ENCODE results near the gene C2CD2. TPM values are rescaled to one million over a fixed set of nuclear protein-coding genes. Genes with fewer than 3 reads are reported as not detected.

Gene C2CD2
- polyA plus RNA-seq, 1 donor (not counting 4 experiments of a cell fraction or from before 2014, with no cell fraction given): 39.9 TPM

DNA sequence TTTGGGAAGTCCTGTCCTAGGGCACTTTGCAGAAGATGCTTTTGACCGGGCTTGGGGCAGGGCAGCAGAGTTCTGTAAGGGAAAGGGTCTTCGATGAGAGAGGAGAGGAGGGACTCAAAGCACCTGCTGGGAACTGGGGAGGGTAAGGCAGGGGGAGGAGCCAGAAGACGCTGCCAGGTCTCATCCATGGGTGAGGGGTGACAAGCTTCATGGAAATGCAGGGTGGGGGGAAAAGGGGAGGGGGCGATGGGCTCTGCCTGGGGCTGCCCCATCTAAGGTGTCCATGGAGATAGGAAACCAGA is 20.9 kb upstream of the C2CD2 start:
- Histone ChIP-seq H3K79me2 (ENCODE audit: control insufficient read depth, insufficient read depth, low read length) (no peaks in the 10 kb centered on the region), H3K9me3 (ENCODE audit: control insufficient read depth, low read depth, low read length) (peaks cover 2% of the 10 kb centered on the region), H3K4me3 (ENCODE audit: control insufficient read depth in 2 of 3, extremely low read depth in 1 of 3, insufficient read depth in 2 of 3, low read depth in 1 of 3, low read length in 3 of 3) (no peak overlapping the region), H3K9ac (ENCODE audit: control insufficient read depth, extremely low read depth, insufficient read depth, low read length) (no peak overlapping the region), H3K4me2 (ENCODE audit: control insufficient read depth, extremely low read depth, insufficient read depth, low read depth, low read length) (no peak overlapping the region), H3K36me3 (ENCODE audit: control insufficient read depth in 2 of 2, extremely low read depth in 1 of 2, insufficient read depth in 2 of 2, low read length in 2 of 2) (no peaks in the 10 kb centered on the region), H3K27me3 (ENCODE audit: control insufficient read depth, extremely low read depth, insufficient read depth, low read length) (no peaks in the 10 kb centered on the region), H2AFZ (ENCODE audit: control insufficient read depth, low read length) (no peak overlapping the region), H4K20me1 (ENCODE audit: control insufficient read depth, extremely low read depth, insufficient read depth, low read length) (no peaks in the 10 kb centered on the region), H3K27ac (ENCODE audit: control insufficient read depth, insufficient read depth, low read length) (no peak overlapping the region), H3K4me1 (ENCODE audit: control insufficient read depth, extremely low read depth, insufficient read depth, low read length) (peaks cover 19% of the 10 kb centered on the region), H3K9me1 (ENCODE audit: control insufficient read depth, extremely low read depth, insufficient read depth, low read length) (no peaks in the 10 kb centered on the region)
- no peak for TF ChIP-seq EZH2 (IDR thresholded peaks at IDR 0.05; ENCODE audit: low read length)
- TF ChIP-seq, protein P1, sequence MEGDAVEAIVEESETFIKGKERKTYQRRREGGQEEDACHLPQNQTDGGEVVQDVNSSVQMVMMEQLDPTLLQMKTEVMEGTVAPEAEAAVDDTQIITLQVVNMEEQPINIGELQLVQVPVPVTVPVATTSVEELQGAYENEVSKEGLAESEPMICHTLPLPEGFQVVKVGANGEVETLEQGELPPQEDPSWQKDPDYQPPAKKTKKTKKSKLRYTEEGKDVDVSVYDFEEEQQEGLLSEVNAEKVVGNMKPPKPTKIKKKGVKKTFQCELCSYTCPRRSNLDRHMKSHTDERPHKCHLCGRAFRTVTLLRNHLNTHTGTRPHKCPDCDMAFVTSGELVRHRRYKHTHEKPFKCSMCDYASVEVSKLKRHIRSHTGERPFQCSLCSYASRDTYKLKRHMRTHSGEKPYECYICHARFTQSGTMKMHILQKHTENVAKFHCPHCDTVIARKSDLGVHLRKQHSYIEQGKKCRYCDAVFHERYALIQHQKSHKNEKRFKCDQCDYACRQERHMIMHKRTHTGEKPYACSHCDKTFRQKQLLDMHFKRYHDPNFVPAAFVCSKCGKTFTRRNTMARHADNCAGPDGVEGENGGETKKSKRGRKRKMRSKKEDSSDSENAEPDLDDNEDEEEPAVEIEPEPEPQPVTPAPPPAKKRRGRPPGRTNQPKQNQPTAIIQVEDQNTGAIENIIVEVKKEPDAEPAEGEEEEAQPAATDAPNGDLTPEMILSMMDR (optimal IDR thresholded peaks at IDR 0.05 in 1 of 3, IDR thresholded peaks at IDR 0.05 in 1 of 3, conservative IDR thresholded peaks at IDR 0.05 in 1 of 3; ENCODE audit: extremely low read depth in 1 of 3, insufficient read depth in 2 of 3, low read length in 3 of 3): no peak
- no peak for DNase-seq (ENCODE audit: low read depth, low spot score)
- dilution Hi-C loops (cut with MboI; ENCODE audit: extremely low pct_ligation_motif_present, low sequenced_read_pairs): no loop called here
- no peak for FAIRE-seq

DNA sequence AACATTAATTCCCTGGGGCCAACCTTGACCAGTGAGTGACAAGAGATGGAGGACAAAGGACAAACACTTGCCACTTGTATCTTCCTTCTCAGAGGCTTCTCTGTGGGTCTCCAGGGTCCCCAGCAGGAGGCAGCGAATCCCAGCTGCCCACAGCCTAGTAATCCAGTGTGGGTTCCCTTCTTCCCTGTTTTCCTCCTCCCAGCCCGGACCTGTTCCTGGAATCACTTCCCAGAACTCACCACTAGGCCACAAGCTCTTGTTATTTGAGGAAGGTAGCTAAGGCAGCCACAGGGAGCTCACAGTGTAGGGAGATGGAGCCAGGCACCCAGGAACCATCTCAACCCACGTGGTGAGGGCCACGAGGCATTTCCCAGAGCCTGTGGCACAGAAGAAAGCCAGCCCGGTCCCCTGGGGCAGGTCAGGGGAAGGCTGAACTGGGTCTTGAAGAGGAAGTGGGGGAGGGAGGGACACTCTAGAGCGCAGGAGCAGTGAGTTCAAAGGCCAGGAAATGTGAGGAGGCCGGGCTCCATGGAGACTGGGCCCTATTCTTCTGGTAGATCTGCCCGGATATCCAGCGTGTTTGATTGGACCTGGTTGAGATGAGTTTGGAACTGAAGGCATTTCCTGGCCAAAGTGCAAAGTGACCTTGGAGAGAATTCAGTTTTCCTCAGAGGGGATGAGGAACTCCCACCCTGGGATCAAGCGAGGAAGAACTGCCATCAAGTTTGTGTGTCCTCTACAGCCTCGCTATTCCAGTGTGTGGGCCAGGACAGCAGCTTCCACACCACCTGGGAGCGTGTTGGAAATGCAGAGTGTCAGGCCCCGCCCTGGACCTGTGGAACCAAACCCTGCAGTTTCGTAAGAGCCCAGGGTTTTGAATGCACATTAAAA is 20.3 kb upstream of the C2CD2 start:
- no peak for DNase-seq (ENCODE audit: low read depth, low spot score)
- H3K79me2 ChIP-seq (ENCODE audit: control insufficient read depth, insufficient read depth, low read length): no peaks in the 10 kb centered on the region
- dilution Hi-C loops (cut with MboI; ENCODE audit: extremely low pct_ligation_motif_present, low sequenced_read_pairs): no loop called here
- no peaks in the 10 kb centered on the region for H3K9me1 ChIP-seq (ENCODE audit: control insufficient read depth, extremely low read depth, insufficient read depth, low read length)
- TF ChIP-seq, protein P1 (optimal IDR thresholded peaks at IDR 0.05 in 1 of 3, IDR thresholded peaks at IDR 0.05 in 1 of 3, conservative IDR thresholded peaks at IDR 0.05 in 1 of 3; ENCODE audit: extremely low read depth in 1 of 3, insufficient read depth in 2 of 3, low read length in 3 of 3): peak; percentile 23 to 37 (median 27)
- TF ChIP-seq EZH2 (IDR thresholded peaks at IDR 0.05; ENCODE audit: low read length): no peak
- no peak overlapping the region for H3K4me3 ChIP-seq (ENCODE audit: control insufficient read depth in 2 of 3, extremely low read depth in 1 of 3, insufficient read depth in 2 of 3, low read depth in 1 of 3, low read length in 3 of 3)
- no peaks in the 10 kb centered on the region for H3K9me3 ChIP-seq (ENCODE audit: control insufficient read depth, low read depth, low read length)
- H3K27me3 ChIP-seq (ENCODE audit: control insufficient read depth, extremely low read depth, insufficient read depth, low read length): no peaks in the 10 kb centered on the region
- peaks cover 14% of the 10 kb centered on the region for H3K4me1 ChIP-seq (ENCODE audit: control insufficient read depth, extremely low read depth, insufficient read depth, low read length)
- H3K36me3 ChIP-seq (ENCODE audit: control insufficient read depth in 2 of 2, extremely low read depth in 1 of 2, insufficient read depth in 2 of 2, low read length in 2 of 2): no peaks in the 10 kb centered on the region
- H2AFZ ChIP-seq (ENCODE audit: control insufficient read depth, low read length): no peak overlapping the region
- no peaks in the 10 kb centered on the region for H4K20me1 ChIP-seq (ENCODE audit: control insufficient read depth, extremely low read depth, insufficient read depth, low read length)
- FAIRE-seq: no peak
- no peak overlapping the region for H3K9ac ChIP-seq (ENCODE audit: control insufficient read depth, extremely low read depth, insufficient read depth, low read length)
- H3K4me2 ChIP-seq (ENCODE audit: control insufficient read depth, extremely low read depth, insufficient read depth, low read depth, low read length): no peak overlapping the region
- H3K27ac ChIP-seq (ENCODE audit: control insufficient read depth, insufficient read depth, low read length): no peak overlapping the region
